CD4-positive, alpha-beta T cell (primary cell): ENCODE data around the gene HSD3B7. TPM values are rescaled to one million over a fixed set of nuclear protein-coding genes. Genes with fewer than 3 reads are reported as not detected.

ENCODE experiments used
- ATAC-seq: fragments of 200-7000 bp; cut with Tn5 transposase; one replicate; pipeline ENCODE4 v1.10.0; 2022; ENCODE audit warnings: mild to moderate bottlenecking; ENCODE audit not compliant: poor library complexity
- CTCF ChIA-PET: fragments of 350-600 bp; sonication (Branson Sonifier 250); formaldehyde crosslinking; loops from one replicate; lab custom pipeline; 2021; ENCODE audit warnings: antibody characterized with exemption, inconsistent platforms; lab: Charles Lee
- POLR2A ChIA-PET: fragments of 350-600 bp; sonication (Branson Sonifier 250); formaldehyde crosslinking; loops from one replicate; lab custom pipeline; 2021; ENCODE audit warnings: antibody characterized with exemption, inconsistent platforms; lab: Charles Lee
- DNase-seq, 14 experiments: peaks; one replicate each; pipeline ENCODE4 v3.0.0-alpha.2; 2013 to 2020; ENCODE audit warnings: mixed read lengths in 2 of 14
- H3K27ac ChIP-seq, 2 donors: one replicate each; pipeline versions ENCODE4 v1.5.1 to v1.7.0; 2013; ENCODE audit warnings: low read length in 2 of 2, low read depth in 1 of 2, mild to moderate bottlenecking in 1 of 2
- H3K27me3 ChIP-seq, 2 experiments: 1 replicate in 1 of 2; 2 replicates in 1 of 2; pipeline versions ENCODE4 v1.6.1 to v1.7.0; 2013; ENCODE audit warnings: low read length in 2 of 2, control low read depth in 1 of 2, mild to moderate bottlenecking in 1 of 2, moderate library complexity in 1 of 2; ENCODE audit not compliant: insufficient read depth in 2 of 2, control insufficient read depth in 1 of 2
- H3K36me3 ChIP-seq: one replicate; pipeline ENCODE4 v1.6.1; 2013; ENCODE audit warnings: low read length, control low read depth; ENCODE audit not compliant: insufficient read depth
- H3K4me1 ChIP-seq: one replicate; pipeline ENCODE4 v1.6.1; 2013; ENCODE audit warnings: low read length, control low read depth; ENCODE audit not compliant: insufficient read depth
- H3K4me3 ChIP-seq: one replicate; pipeline ENCODE4 v1.5.1; 2013; ENCODE audit warnings: mild to moderate bottlenecking, low read length, moderate library complexity
- H3K9me3 ChIP-seq, 2 experiments: 1 replicate in 1 of 2; 2 replicates in 1 of 2; pipeline versions ENCODE4 v1.6.1 to v1.7.0; 2013; ENCODE audit warnings: low read length in 2 of 2, mild to moderate bottlenecking in 2 of 2, control low read depth in 1 of 2, moderate library complexity in 1 of 2; ENCODE audit not compliant: control insufficient read depth in 1 of 2, insufficient read depth in 1 of 2
- H3K27ac Mint-ChIP-seq: one replicate; pipeline ENCODE4 v1.8.0; 2020; ENCODE audit warnings: mixed read lengths
- H3K27me3 Mint-ChIP-seq: one replicate; pipeline ENCODE4 v1.8.0; 2021; ENCODE audit warnings: mixed read lengths
- H3K36me3 Mint-ChIP-seq: one replicate; pipeline ENCODE4 v1.8.0; 2021; ENCODE audit warnings: low read depth, mixed read lengths
- H3K4me1 Mint-ChIP-seq: one replicate; pipeline ENCODE4 v1.8.0; 2021; ENCODE audit warnings: low read depth, mixed read lengths
- H3K4me3 Mint-ChIP-seq: one replicate; pipeline ENCODE4 v1.8.0; 2020; ENCODE audit warnings: mild to moderate bottlenecking, mixed read lengths
- H3K9me3 Mint-ChIP-seq: one replicate; pipeline ENCODE4 v1.8.0; 2020; ENCODE audit warnings: mixed read lengths
- CTCF ChIP-seq: fragments of 200-600 bp; IDR thresholded peaks from one replicate; pipeline ENCODE4 v1.8.0; 2022; ENCODE audit warnings: antibody characterized with exemption, mild to moderate bottlenecking
- intact Hi-C, 2 experiments: fragments of 100-400 bp; cut with DNase I in 1 of 2; cut with micrococcal nuclease in 1 of 2; formaldehyde crosslinking; loops; one replicate each; pipeline versions ENCODE4 v1.15.1 to v1.9.0; 2023 to 2025; cut with DNase I, micrococcal nuclease
- total RNA-seq, 174 experiments: library from RNA in 2 of 174; stranded (reverse) in 2 of 174; gene quantifications; one replicate each; pipeline ENCODE4 v1.2.3 and lab custom pipeline; 2021 to 2026

HSD3B7 gene
- total RNA-seq, 2 experiments from 2014 or later, result 0.11 TPM; not detected in 1

- no peak overlapping the region for H3K27ac ChIP-seq
- Mint-ChIP-seq H3K4me3 (peak overlapping the region; percentile 93), H3K36me3 (peaks cover 60% of the 10 kb centered on the region), H3K27ac (peak overlapping the region; percentile 89), H3K27me3 (no peaks in the 10 kb centered on the region), H3K4me1 (peaks cover 39% of the 10 kb centered on the region), H3K9me3 (no peaks in the 10 kb centered on the region)
- peak overlapping the region; percentile 65 for H3K4me3 ChIP-seq
- ATAC-seq (peak; percentile 32), DNase-seq (peak in 3 of 14 experiments; percentile 42 to 87 (median 67))
- H3K4me1 ChIP-seq, result peaks cover 33% of the 10 kb centered on the region
- ChIA-PET CTCF (interaction anchor here (1.0 to 1.6 kb wide), 2 partner anchors 184 to 910 kb away, joined by 3 read pairs; no protein-coding TSS in a partner anchor), POLR2A (interaction anchor here (1.0 to 2.1 kb wide), 6 partner anchors 9 to 184 kb away, joined by 3 to 9 read pairs (median 5); partner anchors contain the start of genes KAT8, ORAI3, ZNF646 and ZNF668)
- intact Hi-C loops, result loop anchor here in 1 of 2 experiments (10.0 kb wide), 2 partner anchors 116 to 906 kb away; partner anchors contain the start of genes ZNF646 and ZNF668
- H3K9me3 ChIP-seq, result peaks cover 0 to 5% of the 10 kb centered on the region in 2 experiments
- H3K36me3 ChIP-seq, result peaks cover 46% of the 10 kb centered on the region
- TF ChIP-seq CTCF, result no peak
- no peaks in the 10 kb centered on the region for H3K27me3 ChIP-seq
Measured at GRCh38 chr16:30958175-30959079, 26.6 kb upstream of the HSD3B7 start.

- peaks cover 72% of the 10 kb centered on the region for H3K36me3 ChIP-seq
- ATAC-seq, result no peak
- no peak overlapping the region for H3K27ac Mint-ChIP-seq
Measured at GRCh38 chr16:30961384-30961783, 23.6 kb upstream of the HSD3B7 start.

More at GRCh38 chr16:30961384-30961783, 23.6 kb upstream of the HSD3B7 start:
- Histone ChIP-seq H3K27me3 (no peaks in the 10 kb centered on the region), H3K4me3 (no peak overlapping the region), H3K4me1 (peaks cover 23% of the 10 kb centered on the region), H3K27ac (no peak overlapping the region), H3K9me3 (no peaks in the 10 kb centered on the region)
- no peaks in the 10 kb centered on the region for H3K27me3 Mint-ChIP-seq
- peaks cover 34% of the 10 kb centered on the region for H3K4me1 Mint-ChIP-seq
- ChIA-PET POLR2A (interaction anchor here (0.5 to 1.7 kb wide), 2 partner anchors 12 to 131 kb away, joined by 4 to 7 read pairs; partner anchors contain the start of gene ORAI3), CTCF (no interaction called here)
- TF ChIP-seq CTCF, result no peak
- peaks cover 86% of the 10 kb centered on the region for H3K36me3 Mint-ChIP-seq
- intact Hi-C loops, result no loop called here
- peak overlapping the region; percentile 20 for H3K4me3 Mint-ChIP-seq
- H3K9me3 Mint-ChIP-seq, result no peaks in the 10 kb centered on the region
- no peak for DNase-seq
